Mesenchymal stem cell (in vitro differentiated cells and primary cell): ENCODE results near the gene SKI.
A peak's percentile ranks its signal among the peaks of the same experiment; 100 is the strongest.

ENCODE experiments used
- DNase-seq: peaks from one replicate; pipeline ENCODE4 v3.0.0-alpha.2; 2013
- H2AFZ ChIP-seq: one replicate; pipeline ENCODE4 v1.6.1; 2013; ENCODE audit warnings: low read depth, mild to moderate bottlenecking, control low read depth, inconsistent platforms, low read length, moderate library complexity
- H2AK5ac ChIP-seq: 2 replicates; pipeline ENCODE4 v1.6.1; 2013; ENCODE audit warnings: low read length, moderate library complexity, mild to moderate bottlenecking, inconsistent platforms; ENCODE audit not compliant: severe bottlenecking
- H2BK120ac ChIP-seq: one replicate; pipeline ENCODE4 v1.6.1; 2013; ENCODE audit warnings: low read depth, mild to moderate bottlenecking, inconsistent platforms, low read length, moderate library complexity
- H2BK12ac ChIP-seq, 2 experiments: one replicate each; pipeline ENCODE4 v1.6.1; 2013; ENCODE audit warnings: inconsistent platforms in 2 of 2, low read length in 2 of 2, mild to moderate bottlenecking in 2 of 2, moderate library complexity in 2 of 2, control low read depth in 1 of 2
- H2BK15ac ChIP-seq: one replicate; pipeline ENCODE4 v1.6.1; 2013; ENCODE audit warnings: mild to moderate bottlenecking, low read depth, inconsistent platforms; ENCODE audit not compliant: poor library complexity, severe bottlenecking
- H2BK5ac ChIP-seq: 2 replicates; pipeline ENCODE4 v1.6.1; 2013; ENCODE audit warnings: low read depth, mild to moderate bottlenecking, low read length, control low read depth, inconsistent platforms; ENCODE audit not compliant: poor library complexity, severe bottlenecking
- H3K14ac ChIP-seq, 2 experiments: one replicate each; pipeline ENCODE4 v1.6.1; 2013; ENCODE audit warnings: inconsistent platforms in 2 of 2, low read length in 2 of 2, control low read depth in 1 of 2, mild to moderate bottlenecking in 1 of 2, moderate library complexity in 1 of 2
- H3K18ac ChIP-seq, 2 experiments: one replicate each; pipeline ENCODE4 v1.6.1; 2013; ENCODE audit warnings: inconsistent platforms in 2 of 2, low read length in 2 of 2, control low read depth in 1 of 2, low read depth in 1 of 2, mild to moderate bottlenecking in 1 of 2
- H3K23ac ChIP-seq, 2 experiments: one replicate each; pipeline ENCODE4 v1.6.1; 2013; ENCODE audit warnings: inconsistent platforms in 2 of 2, low read length in 2 of 2, mild to moderate bottlenecking in 2 of 2, moderate library complexity in 2 of 2, control low read depth in 1 of 2
- H3K27ac ChIP-seq: 2 replicates; pipeline ENCODE4 v1.5.1; 2013; ENCODE audit warnings: mild to moderate bottlenecking, moderate library complexity, low read length, control low read depth, inconsistent platforms; ENCODE audit not compliant: poor library complexity, severe bottlenecking
- H3K27me3 ChIP-seq, 2 experiments: 2 replicates each; pipeline versions ENCODE4 v1.6.1 to v1.7.0; 2013; ENCODE audit warnings: low read length in 2 of 2, mild to moderate bottlenecking in 2 of 2, moderate library complexity in 2 of 2, control low read depth in 1 of 2, inconsistent platforms in 1 of 2; ENCODE audit not compliant: control insufficient read depth in 1 of 2, insufficient read depth in 1 of 2
- H3K36me3 ChIP-seq, 2 experiments: 2 replicates each; pipeline versions ENCODE4 v1.6.1 to v1.7.0; 2013; ENCODE audit warnings: low read length in 2 of 2, control low read depth in 1 of 2, inconsistent platforms in 1 of 2, low read depth in 1 of 2, mild to moderate bottlenecking in 1 of 2; ENCODE audit not compliant: insufficient read depth in 2 of 2, control insufficient read depth in 1 of 2
- H3K4ac ChIP-seq, 2 experiments: one replicate each; pipeline ENCODE4 v1.6.1; 2013; ENCODE audit warnings: inconsistent platforms in 2 of 2, low read length in 2 of 2, mild to moderate bottlenecking in 2 of 2, moderate library complexity in 2 of 2, control low read depth in 1 of 2, low read depth in 1 of 2
- H3K4me1 ChIP-seq: 2 replicates; pipeline ENCODE4 v1.6.1; 2013; ENCODE audit warnings: low read depth, low read length, control low read depth; ENCODE audit not compliant: control insufficient read depth, insufficient read depth
- H3K4me2 ChIP-seq: 2 replicates; pipeline ENCODE4 v1.6.1; 2013; ENCODE audit warnings: low read length, mild to moderate bottlenecking, inconsistent platforms; ENCODE audit not compliant: poor library complexity, severe bottlenecking
- H3K4me3 ChIP-seq, 2 experiments: 2 replicates each; pipeline versions ENCODE4 v1.5.1 to v1.7.0; 2013; ENCODE audit warnings: low read length in 2 of 2, mild to moderate bottlenecking in 2 of 2, control low read depth in 1 of 2, low read depth in 1 of 2; ENCODE audit not compliant: insufficient read depth in 1 of 2
- H3K79me1 ChIP-seq: replicated peaks from 2 replicates; pipeline ENCODE4 v1.6.1; 2013; ENCODE audit warnings: mild to moderate bottlenecking, control low read depth, low read length, inconsistent platforms; ENCODE audit not compliant: poor library complexity, severe bottlenecking
- H3K9ac ChIP-seq: 2 replicates; pipeline ENCODE4 v1.7.0; 2013; ENCODE audit warnings: mild to moderate bottlenecking, low read length, moderate library complexity
- H3K9me3 ChIP-seq: 2 replicates; pipeline ENCODE4 v1.7.0; 2013; ENCODE audit warnings: mild to moderate bottlenecking, low read length; ENCODE audit not compliant: control insufficient read depth
- H4K8ac ChIP-seq: one replicate; pipeline ENCODE4 v1.6.1; 2013; ENCODE audit warnings: inconsistent platforms, mild to moderate bottlenecking, low read length, moderate library complexity
- H4K91ac ChIP-seq: one replicate; pipeline ENCODE4 v1.6.1; 2013; ENCODE audit warnings: mild to moderate bottlenecking, low read length, inconsistent platforms
- WGBS: methylation state at CpG from one replicate; pipeline ENCODE4 v1.1.7; 2013; ENCODE audit warnings: mixed read lengths; 5-methylcytosine and 5-hydroxymethylcytosine counted together

SKI gene

DNA sequence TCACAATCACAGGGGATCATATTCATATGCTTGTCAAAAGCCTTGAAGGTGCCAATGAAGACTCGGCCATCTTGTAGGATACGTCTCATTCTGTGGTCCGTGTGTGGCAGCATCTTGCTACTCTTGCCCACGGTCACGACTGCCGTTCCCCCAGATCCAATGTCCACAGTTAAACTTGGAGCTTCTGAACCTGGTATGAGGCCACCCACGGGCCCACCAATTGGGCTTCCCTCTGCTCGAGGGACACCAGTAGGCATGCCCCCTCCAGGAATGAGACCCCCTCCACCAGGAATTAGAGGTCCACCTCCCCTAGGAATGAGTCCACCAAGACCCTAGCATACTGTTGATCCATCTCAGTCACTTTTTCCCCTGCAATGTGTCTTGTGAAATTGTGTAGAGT is 123.6 kb downstream of the SKI start:
- Histone ChIP-seq H2BK120ac (no peak overlapping the region), H4K8ac (no peak overlapping the region), H3K4me3 (no peak overlapping the region), H3K36me3 (no peaks in the 10 kb centered on the region), H3K18ac (no peak overlapping the region), H3K79me1 (no peaks in the 10 kb centered on the region), H2BK5ac (no peak overlapping the region), H3K4me2 (no peak overlapping the region), H4K91ac (no peak overlapping the region), H3K27ac (no peak overlapping the region), H2AFZ (no peak overlapping the region), H3K9ac (no peak overlapping the region), H3K14ac (no peak overlapping the region), H3K4me1 (peaks cover 23% of the 10 kb centered on the region), H3K9me3 (no peaks in the 10 kb centered on the region), H2AK5ac (no peak overlapping the region), H3K23ac (no peak overlapping the region), H3K27me3 (peaks cover 14 to 29% of the 10 kb centered on the region in 2 experiments), H2BK12ac (no peak overlapping the region), H3K4ac (no peak overlapping the region), H2BK15ac (no peak overlapping the region)
- 93% methylated on average over 8 of the region's 8 CpGs for WGBS
- DNase-seq: no peak

DNA sequence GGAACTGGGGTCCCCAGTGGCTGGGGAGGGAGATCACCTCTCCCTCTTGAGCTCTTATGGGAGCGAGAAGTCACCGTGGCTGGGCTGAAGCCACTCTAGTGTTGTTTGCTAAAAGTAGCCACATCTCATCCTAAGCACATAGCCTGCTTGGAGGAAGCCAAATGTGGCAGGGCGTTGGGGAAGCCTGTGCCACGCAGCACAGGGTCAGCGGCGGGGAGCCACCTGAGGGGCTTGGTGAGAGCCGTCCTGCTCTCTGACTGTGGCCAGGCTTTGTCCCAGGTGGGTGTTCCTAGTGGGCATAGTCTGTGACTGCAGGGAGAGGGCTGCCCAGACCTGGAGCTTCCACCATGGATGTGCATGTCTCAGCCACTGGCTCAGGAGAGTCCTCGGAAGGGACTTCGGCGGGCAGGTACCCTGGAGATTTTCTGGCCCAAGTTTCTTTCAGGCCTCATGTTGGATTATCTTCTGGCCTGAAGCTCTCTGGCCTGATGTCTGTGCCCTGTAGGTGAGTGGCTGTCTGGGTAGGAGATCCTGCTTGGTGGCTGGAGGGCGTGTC is 124.3 kb downstream of the SKI start:
- no peak overlapping the region for H4K91ac ChIP-seq
- WGBS: 93% methylated on average over 11 of the region's 11 CpGs
- no peak overlapping the region for H3K4ac ChIP-seq
- no peaks in the 10 kb centered on the region for H3K9me3 ChIP-seq
- no peak overlapping the region for H3K14ac ChIP-seq
- no peak overlapping the region for H2AK5ac ChIP-seq
- DNase-seq: no peak
- no peak overlapping the region for H2BK120ac ChIP-seq
- H3K23ac ChIP-seq: peak overlapping the region in 1 of 2 experiments; percentile 51
- H2BK12ac ChIP-seq: no peak overlapping the region
- H4K8ac ChIP-seq: no peak overlapping the region
- H3K4me2 ChIP-seq: no peak overlapping the region
- no peak overlapping the region for H3K27ac ChIP-seq
- H2BK15ac ChIP-seq: no peak overlapping the region
- no peaks in the 10 kb centered on the region for H3K79me1 ChIP-seq
- peaks cover 0 to 4% of the 10 kb centered on the region in 2 experiments for H3K36me3 ChIP-seq
- no peak overlapping the region for H3K18ac ChIP-seq
- no peak overlapping the region for H2AFZ ChIP-seq
- H3K4me1 ChIP-seq: peaks cover 23% of the 10 kb centered on the region
- no peak overlapping the region for H3K9ac ChIP-seq
- H2BK5ac ChIP-seq: no peak overlapping the region
- H3K27me3 ChIP-seq: peaks cover 9 to 29% of the 10 kb centered on the region in 2 experiments
- H3K4me3 ChIP-seq: no peak overlapping the region

DNA sequence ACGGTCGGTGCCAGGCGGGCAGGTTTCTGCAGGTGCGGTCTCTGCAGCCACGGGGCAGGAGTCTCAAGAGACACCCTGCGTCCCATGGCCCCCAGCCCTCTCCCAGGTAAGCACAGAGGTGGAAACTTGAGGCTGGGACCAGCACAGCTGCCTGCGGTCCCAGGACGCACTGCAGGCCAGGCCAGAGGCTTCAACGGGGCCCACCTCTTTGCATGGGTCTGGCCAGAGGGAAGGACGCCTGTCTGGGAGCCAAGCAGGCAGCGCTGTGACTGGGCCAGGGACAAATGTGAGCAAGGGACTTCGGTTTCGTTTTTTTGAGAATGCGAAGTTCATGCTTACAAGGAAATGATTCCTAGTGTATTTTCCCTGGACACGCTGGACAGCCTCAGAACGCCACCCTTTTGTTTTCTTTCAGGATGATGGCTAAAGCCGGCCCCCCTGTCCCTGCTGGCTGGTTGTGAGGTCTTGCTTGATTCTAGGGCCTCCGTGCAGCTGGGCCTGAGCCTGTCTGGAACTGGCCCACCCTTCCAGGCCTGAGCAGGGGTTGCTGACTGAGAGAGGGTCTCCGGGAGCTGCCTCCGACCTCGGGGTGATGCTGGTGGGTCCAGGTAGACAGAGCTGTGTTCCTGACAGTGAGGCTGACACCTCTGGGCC is 124.9 kb downstream of the SKI start:
- no peak for DNase-seq
- Histone ChIP-seq H2BK15ac (no peak overlapping the region), H3K79me1 (no peaks in the 10 kb centered on the region), H3K4me1 (peaks cover 23% of the 10 kb centered on the region), H2AFZ (no peak overlapping the region), H3K4me2 (no peak overlapping the region), H3K4me3 (no peak overlapping the region), H2BK5ac (no peak overlapping the region), H3K9me3 (no peaks in the 10 kb centered on the region), H3K27ac (no peak overlapping the region), H2BK12ac (no peak overlapping the region), H3K18ac (no peak overlapping the region), H2BK120ac (no peak overlapping the region), H3K23ac (peak overlapping the region in 1 of 2 experiments; percentile 65), H3K36me3 (peaks cover 0 to 6% of the 10 kb centered on the region in 2 experiments), H3K27me3 (peaks cover 9 to 26% of the 10 kb centered on the region in 2 experiments), H4K91ac (no peak overlapping the region), H3K4ac (no peak overlapping the region), H3K14ac (no peak overlapping the region), H2AK5ac (no peak overlapping the region), H4K8ac (no peak overlapping the region), H3K9ac (peak overlapping the region; percentile 29)
- 90% methylated on average over 21 of the region's 21 CpGs for WGBS

DNA sequence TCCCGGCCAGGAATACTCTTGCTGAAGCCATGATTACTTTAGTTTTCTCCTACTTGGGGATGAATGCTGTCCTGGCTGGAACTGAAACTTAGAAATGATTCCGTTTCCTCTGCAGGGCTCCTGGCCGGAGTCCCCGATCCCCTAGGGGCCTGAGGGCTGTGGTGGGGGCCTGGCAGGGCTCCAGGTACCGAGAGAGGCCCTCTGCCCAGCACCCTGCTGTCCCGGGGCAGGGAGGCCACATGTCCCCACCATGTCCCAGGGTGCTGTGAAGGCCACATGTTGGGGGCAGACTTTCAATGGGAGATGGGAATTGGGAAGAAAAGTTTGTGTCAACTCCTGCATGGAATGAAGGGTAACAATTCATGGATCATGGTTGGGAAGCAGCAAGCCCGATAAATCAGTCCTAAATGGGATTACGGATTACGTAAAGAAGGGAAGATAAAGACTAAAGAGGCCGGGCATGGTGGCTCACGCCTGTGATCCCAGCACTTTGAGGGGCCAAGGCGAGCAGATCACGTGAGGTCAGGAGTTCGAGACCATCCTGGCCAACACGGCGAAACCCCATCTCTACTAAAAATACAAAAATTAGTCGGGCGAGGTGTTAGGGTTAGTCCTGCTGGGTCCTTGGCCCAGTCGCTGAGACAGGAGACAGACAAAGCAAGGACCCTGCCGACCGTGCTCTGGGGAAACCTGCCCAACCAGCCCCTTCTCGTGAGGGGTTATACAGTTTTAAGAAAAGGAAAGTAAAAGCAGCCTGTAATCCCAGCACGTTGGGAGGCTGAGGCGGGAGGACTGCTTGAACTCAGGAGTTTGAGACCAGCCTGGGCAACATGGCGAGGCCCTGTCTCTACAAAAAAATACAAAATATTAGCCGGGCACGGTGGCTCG is 125.7 kb downstream of the SKI start:
- Histone ChIP-seq H3K4me1 (peaks cover 23% of the 10 kb centered on the region), H2BK5ac (no peak overlapping the region), H3K9me3 (no peaks in the 10 kb centered on the region), H3K9ac (peak overlapping the region; percentile 29), H2BK12ac (no peak overlapping the region), H3K14ac (no peak overlapping the region), H3K18ac (no peak overlapping the region), H4K91ac (no peak overlapping the region), H3K27me3 (peaks cover 9 to 25% of the 10 kb centered on the region in 2 experiments), H3K27ac (no peak overlapping the region), H2AFZ (no peak overlapping the region), H2BK15ac (no peak overlapping the region), H3K4me3 (no peak overlapping the region), H2BK120ac (no peak overlapping the region), H4K8ac (no peak overlapping the region), H3K79me1 (no peaks in the 10 kb centered on the region), H2AK5ac (no peak overlapping the region), H3K4me2 (no peak overlapping the region), H3K4ac (no peak overlapping the region), H3K23ac (peak overlapping the region in 1 of 2 experiments; percentile 65), H3K36me3 (peaks cover 0 to 8% of the 10 kb centered on the region in 2 experiments)
- DNase-seq: no peak
- 91% methylated on average over 28 of the region's 28 CpGs for WGBS
